ENCODE measurements around the gene MIS18A.

MIS18A gene

GRCh38 chr21:32253215-32253641 lies 25.6 kb downstream of the MIS18A start:
- TF ChIP-seq GATA1 (IDR thresholded peaks at IDR 0.05; ENCODE audit: low read depth, low read length) (no peak), POLR2A (IDR thresholded peaks at IDR 0.05; ENCODE audit: low read length) (no peak)
- no peak for DNase-seq

GRCh38 chr21:32252136-32252535 lies 26.7 kb downstream of the MIS18A start:
- no peak for DNase-seq
- TF ChIP-seq POLR2A (IDR thresholded peaks at IDR 0.05; ENCODE audit: low read length), result no peak
- TF ChIP-seq GATA1 (IDR thresholded peaks at IDR 0.05; ENCODE audit: low read depth, low read length), result no peak

- DNase-seq, result no peak
- TF ChIP-seq GATA1 (IDR thresholded peaks at IDR 0.05; ENCODE audit: low read depth, low read length) (no peak), POLR2A (IDR thresholded peaks at IDR 0.05; ENCODE audit: low read length) (no peak)
Measured at GRCh38 chr21:32249511-32250280, 29.2 kb downstream of the MIS18A start.

GRCh38 chr21:32248571-32249461 lies 30.0 kb downstream of the MIS18A start:
- no peak for TF ChIP-seq POLR2A (IDR thresholded peaks at IDR 0.05; ENCODE audit: low read length)
- TF ChIP-seq GATA1 (IDR thresholded peaks at IDR 0.05; ENCODE audit: low read depth, low read length), result no peak
- no peak for DNase-seq

- no peak for TF ChIP-seq POLR2A (IDR thresholded peaks at IDR 0.05; ENCODE audit: low read length)
- TF ChIP-seq GATA1 (IDR thresholded peaks at IDR 0.05; ENCODE audit: low read depth, low read length), result no peak
- DNase-seq, result no peak
Measured at GRCh38 chr21:32246571-32247140, 32.2 kb downstream of the MIS18A start.

GRCh38 chr21:32245971-32246370 lies 32.9 kb downstream of the MIS18A start:
- no peak for DNase-seq
- TF ChIP-seq GATA1 (IDR thresholded peaks at IDR 0.05; ENCODE audit: low read depth, low read length), result no peak
- no peak for TF ChIP-seq POLR2A (IDR thresholded peaks at IDR 0.05; ENCODE audit: low read length)

- DNase-seq, result no peak
- TF ChIP-seq POLR2A (IDR thresholded peaks at IDR 0.05; ENCODE audit: low read length), result no peak
Measured at GRCh38 chr21:32240851-32241687, 37.8 kb downstream of the MIS18A start.

- no peak for DNase-seq
- TF ChIP-seq POLR2A (IDR thresholded peaks at IDR 0.05; ENCODE audit: low read length), result no peak
- TF ChIP-seq GATA1 (IDR thresholded peaks at IDR 0.05; ENCODE audit: low read depth, low read length), result no peak
Measured at GRCh38 chr21:32239551-32239950, 39.3 kb downstream of the MIS18A start.

- no peak for DNase-seq
- TF ChIP-seq GATA1 (IDR thresholded peaks at IDR 0.05; ENCODE audit: low read depth, low read length), result no peak
- no peak for TF ChIP-seq POLR2A (IDR thresholded peaks at IDR 0.05; ENCODE audit: low read length)
Measured at GRCh38 chr21:32238063-32238462, 40.8 kb downstream of the MIS18A start.

GRCh38 chr21:32237021-32237420 lies 41.8 kb downstream of the MIS18A start:
- TF ChIP-seq POLR2A (IDR thresholded peaks at IDR 0.05; ENCODE audit: low read length) (no peak), GATA1 (IDR thresholded peaks at IDR 0.05; ENCODE audit: low read depth, low read length) (no peak)
- DNase-seq, result no peak

GRCh38 chr21:32233722-32234301 lies 45.0 kb downstream of the MIS18A start:
- no peak for DNase-seq
- TF ChIP-seq GATA1 (IDR thresholded peaks at IDR 0.05; ENCODE audit: low read depth, low read length) (no peak), POLR2A (IDR thresholded peaks at IDR 0.05; ENCODE audit: low read length) (no peak)

- TF ChIP-seq GATA1 (IDR thresholded peaks at IDR 0.05; ENCODE audit: low read depth, low read length) (no peak), POLR2A (IDR thresholded peaks at IDR 0.05; ENCODE audit: low read length) (no peak)
- no peak for DNase-seq
Measured at GRCh38 chr21:32233055-32233546, 45.7 kb downstream of the MIS18A start.

GRCh38 chr21:32226444-32226843 lies 52.4 kb downstream of the MIS18A start:
- no peak for DNase-seq
- no peak for TF ChIP-seq POLR2A (IDR thresholded peaks at IDR 0.05; ENCODE audit: low read length)

Measured in erythroblast (primary cell).